ENCODE measurements around the gene PSEN1.

Gene PSEN1

GRCh38 chr14:73259837-73260236 is 123.5 kb downstream of the PSEN1 start:
- H3K4me3 ChIP-seq (replicated peaks; ENCODE audit: insufficient read depth, low read length), result no peak overlapping the region
- TF ChIP-seq CTCF (IDR thresholded peaks at IDR 0.05; ENCODE audit: insufficient read depth, low read length), result no peak
- TF ChIP-seq SPI1 (IDR thresholded peaks at IDR 0.05; ENCODE audit: borderline replicate concordance, low read depth), result no peak
- TF ChIP-seq GABPA (IDR thresholded peaks at IDR 0.05; ENCODE audit: low read depth), result no peak
- no peak for TF ChIP-seq REST (IDR thresholded peaks at IDR 0.05; ENCODE audit: insufficient replicate concordance, low read depth)
- no peak for TF ChIP-seq POLR2AphosphoS5 (IDR thresholded peaks at IDR 0.05; ENCODE audit: low read depth)
- no peak overlapping the region for H3K27ac ChIP-seq (replicated peaks)
- H3K27me3 ChIP-seq (ENCODE audit: insufficient read depth, poor library complexity, severe bottlenecking), result no peaks in the 10 kb centered on the region
- no peak for DNase-seq (ENCODE audit: low read depth in 1 of 2, low spot score in 1 of 2)

- Histone ChIP-seq H3K4me3 (replicated peaks; ENCODE audit: insufficient read depth, low read length) (no peak overlapping the region), H3K27ac (replicated peaks) (no peak overlapping the region), H3K27me3 (ENCODE audit: insufficient read depth, poor library complexity, severe bottlenecking) (no peaks in the 10 kb centered on the region)
- no peak for DNase-seq (ENCODE audit: low read depth in 1 of 2, low spot score in 1 of 2)
- TF ChIP-seq REST (IDR thresholded peaks at IDR 0.05; ENCODE audit: insufficient replicate concordance, low read depth), result no peak
- TF ChIP-seq POLR2AphosphoS5 (IDR thresholded peaks at IDR 0.05; ENCODE audit: low read depth), result no peak
- TF ChIP-seq CTCF (IDR thresholded peaks at IDR 0.05; ENCODE audit: insufficient read depth, low read length), result no peak
- no peak for TF ChIP-seq GABPA (IDR thresholded peaks at IDR 0.05; ENCODE audit: low read depth)
- no peak for TF ChIP-seq SPI1 (IDR thresholded peaks at IDR 0.05; ENCODE audit: borderline replicate concordance, low read depth)
Observed at GRCh38 chr14:73260574-73260973, 124.3 kb downstream of the PSEN1 start.

GRCh38 chr14:73261075-73261474 is 124.8 kb downstream of the PSEN1 start:
- no peaks in the 10 kb centered on the region for H3K27me3 ChIP-seq (ENCODE audit: insufficient read depth, poor library complexity, severe bottlenecking)
- H3K27ac ChIP-seq (replicated peaks), result no peak overlapping the region
- TF ChIP-seq SPI1 (IDR thresholded peaks at IDR 0.05; ENCODE audit: borderline replicate concordance, low read depth), result no peak
- TF ChIP-seq REST (IDR thresholded peaks at IDR 0.05; ENCODE audit: insufficient replicate concordance, low read depth), result no peak
- TF ChIP-seq GABPA (IDR thresholded peaks at IDR 0.05; ENCODE audit: low read depth), result no peak
- no peak for TF ChIP-seq CTCF (IDR thresholded peaks at IDR 0.05; ENCODE audit: insufficient read depth, low read length)
- no peak for TF ChIP-seq POLR2AphosphoS5 (IDR thresholded peaks at IDR 0.05; ENCODE audit: low read depth)

More at GRCh38 chr14:73261075-73261474, 124.8 kb downstream of the PSEN1 start:
- no peak for DNase-seq (ENCODE audit: low read depth in 1 of 2, low spot score in 1 of 2)
- H3K4me3 ChIP-seq (replicated peaks; ENCODE audit: insufficient read depth, low read length), result no peak overlapping the region

Data from HL-60 (cell line).